IPS-18c (cell line): ENCODE results near the gene SPEG.

ENCODE experiments used
- H3K4me3 ChIP-seq: 2 replicates; pipeline ENCODE4 v1.7.0; 2013; ENCODE audit warnings: low read depth, mild to moderate bottlenecking, low read length, moderate library complexity; ENCODE audit not compliant: insufficient read depth
- H3K9me3 ChIP-seq: one replicate; pipeline ENCODE4 v1.6.1; 2013; ENCODE audit warnings: mild to moderate bottlenecking, low read length, moderate library complexity; ENCODE audit not compliant: control insufficient read depth, insufficient read depth

Gene SPEG

DNA sequence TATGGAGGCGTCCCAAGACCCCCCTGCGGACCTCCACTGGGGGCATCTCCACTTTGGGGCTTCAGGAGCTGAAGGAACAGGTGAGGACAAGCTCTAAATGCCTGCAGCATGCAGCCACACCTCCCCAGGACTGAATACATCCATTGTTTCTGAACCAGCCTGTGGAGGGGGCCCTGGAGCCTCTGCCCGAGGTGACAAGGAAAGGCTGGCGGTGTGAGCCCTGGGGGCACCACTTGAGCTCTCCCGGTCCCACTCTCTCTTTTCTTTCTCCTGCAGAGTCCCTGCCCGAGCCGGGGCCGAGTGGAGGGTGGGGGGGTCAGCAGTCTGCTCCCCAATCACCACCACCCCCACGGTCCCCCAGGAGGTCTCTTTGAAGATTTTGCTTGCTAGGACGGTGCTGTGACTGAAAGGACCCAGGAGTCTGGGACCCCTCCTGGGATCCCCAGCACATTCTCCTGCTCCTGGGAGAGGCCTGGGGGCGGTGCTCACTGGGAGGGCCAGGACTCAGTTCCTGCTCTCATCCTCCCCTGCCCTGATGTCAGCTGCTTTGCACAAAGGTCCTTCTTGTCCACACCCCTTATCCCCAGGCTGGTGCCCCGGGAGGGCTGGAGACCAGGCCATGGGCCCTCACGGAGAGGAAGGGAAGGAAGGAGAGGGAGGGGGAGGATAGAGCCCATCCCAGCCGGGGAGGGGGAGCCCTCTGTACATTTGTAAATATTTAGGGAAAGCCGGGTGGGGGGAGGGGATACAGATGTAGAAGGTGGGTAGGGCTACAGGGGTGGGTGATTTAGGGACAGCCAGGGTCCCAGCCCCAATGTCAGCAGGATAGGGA lies 103.2 kb downstream of the SPEG start:
- Histone ChIP-seq H3K9me3 (no peaks in the 10 kb centered on the region), H3K4me3 (no peak overlapping the region)

GRCh38 chr2:219538504-219538951 lies 103.9 kb downstream of the SPEG start:
- H3K4me3 ChIP-seq: no peak overlapping the region
- H3K9me3 ChIP-seq: no peaks in the 10 kb centered on the region

DNA sequence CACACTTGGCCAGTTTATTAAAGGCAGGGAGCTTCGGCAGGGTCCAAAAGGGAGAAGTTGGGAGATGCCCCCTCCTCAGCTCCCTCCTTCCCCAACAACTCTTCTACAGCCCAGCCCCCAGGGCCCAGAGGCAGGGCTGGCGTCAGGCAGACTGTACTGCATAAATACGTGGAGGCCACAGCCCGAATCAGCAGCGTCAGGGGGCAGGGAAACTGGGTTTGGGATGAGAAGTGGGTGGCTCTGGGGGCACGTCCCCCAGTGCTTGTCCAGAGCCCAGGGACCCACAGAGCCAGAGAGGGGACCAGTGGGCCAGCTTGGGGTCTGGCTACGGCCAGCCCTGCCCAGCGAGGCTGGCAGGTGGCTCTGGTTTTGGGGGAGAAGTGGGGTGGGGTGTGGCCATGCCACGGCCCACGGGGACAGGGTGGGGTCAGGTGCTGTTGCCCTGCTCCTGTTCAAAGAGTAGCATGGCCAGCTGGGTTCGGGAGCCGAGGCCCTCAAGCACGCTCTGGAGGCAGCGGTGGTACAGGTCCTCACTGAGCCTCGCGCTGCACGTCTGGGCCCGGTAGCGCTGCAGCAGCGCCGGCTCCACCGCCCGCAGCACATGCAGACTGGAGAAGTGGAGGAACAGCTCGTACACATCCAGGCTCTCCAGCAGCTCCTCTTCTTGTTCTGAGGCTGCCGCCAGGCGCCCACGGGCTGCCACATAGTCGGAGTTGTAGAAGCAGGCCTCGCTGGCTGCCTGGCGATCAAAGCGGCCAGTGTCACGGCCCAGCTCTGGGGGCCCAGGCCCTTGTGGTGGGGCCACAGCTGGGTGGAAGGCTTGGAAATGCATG lies 104.5 kb downstream of the SPEG start:
- H3K4me3 ChIP-seq: no peak overlapping the region

DNA sequence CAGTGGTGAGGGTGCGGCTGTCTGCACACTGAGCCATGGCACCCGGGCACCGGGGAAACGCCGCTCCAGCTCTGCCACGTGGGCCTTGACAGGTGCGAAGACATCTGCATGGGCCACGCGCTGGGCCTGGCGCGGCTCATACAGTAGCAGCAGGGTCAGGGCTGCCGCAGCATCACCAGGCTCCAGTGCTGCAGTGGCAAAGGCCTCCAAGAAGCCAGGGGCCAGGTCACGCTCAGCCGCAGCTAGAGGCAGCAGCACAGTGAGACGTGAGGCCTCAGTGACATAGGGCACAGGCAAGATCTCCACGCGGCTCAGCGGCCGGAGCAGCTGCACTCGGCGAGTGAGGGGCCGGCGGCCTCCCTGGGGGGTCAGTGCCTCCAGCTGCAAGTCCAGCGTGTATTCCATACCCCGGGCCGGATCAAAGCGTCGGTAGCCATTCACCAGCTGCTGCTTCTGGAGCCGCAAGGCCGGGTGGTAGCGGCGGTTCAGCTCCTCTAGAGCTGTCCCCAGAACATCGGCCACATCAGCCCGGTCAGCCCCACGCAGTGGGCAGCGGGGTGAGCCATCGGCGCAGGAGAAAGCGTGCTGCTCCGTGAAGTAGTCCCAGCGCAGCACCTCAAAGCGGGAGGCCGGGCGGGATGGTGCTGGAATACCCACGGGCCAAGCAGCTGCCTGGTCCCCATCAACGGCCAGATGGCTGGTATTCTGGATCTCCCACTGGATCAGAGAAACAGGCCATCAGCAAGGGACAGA lies 105.5 kb downstream of the SPEG start:
- Histone ChIP-seq H3K9me3 (no peaks in the 10 kb centered on the region), H3K4me3 (no peak overlapping the region)

More for the DNA sequence above, 104.5 kb downstream of the SPEG start:
- H3K9me3 ChIP-seq: no peaks in the 10 kb centered on the region

GRCh38 chr2:219540784-219541504 lies 106.3 kb downstream of the SPEG start:
- H3K4me3 ChIP-seq: no peak overlapping the region
- H3K9me3 ChIP-seq: no peaks in the 10 kb centered on the region

GRCh38 chr2:219541611-219542180 lies 107.1 kb downstream of the SPEG start:
- no peaks in the 10 kb centered on the region for H3K9me3 ChIP-seq
- peak overlapping the region; percentile 87 for H3K4me3 ChIP-seq

- Histone ChIP-seq H3K4me3 (peak overlapping the region; percentile 87), H3K9me3 (no peaks in the 10 kb centered on the region)
Measured at GRCh38 chr2:219542931-219543595, 108.4 kb downstream of the SPEG start.

- H3K9me3 ChIP-seq: no peaks in the 10 kb centered on the region
- H3K4me3 ChIP-seq: peak within 1 kb of the TSS; percentile 87
Measured at GRCh38 chr2:219543596-219544358, 109.1 kb downstream of the SPEG start, which contains the start of the genes CHPF and TMEM198. Gene CHPF, minus strand, starts transcription at chr2:219543809. Its CDS starts 271 bp downstream, at chr2:219543538. Gene TMEM198, plus strand, starts transcription at chr2:219544028. Its CDS starts 700 bp downstream, at chr2:219544728.

DNA sequence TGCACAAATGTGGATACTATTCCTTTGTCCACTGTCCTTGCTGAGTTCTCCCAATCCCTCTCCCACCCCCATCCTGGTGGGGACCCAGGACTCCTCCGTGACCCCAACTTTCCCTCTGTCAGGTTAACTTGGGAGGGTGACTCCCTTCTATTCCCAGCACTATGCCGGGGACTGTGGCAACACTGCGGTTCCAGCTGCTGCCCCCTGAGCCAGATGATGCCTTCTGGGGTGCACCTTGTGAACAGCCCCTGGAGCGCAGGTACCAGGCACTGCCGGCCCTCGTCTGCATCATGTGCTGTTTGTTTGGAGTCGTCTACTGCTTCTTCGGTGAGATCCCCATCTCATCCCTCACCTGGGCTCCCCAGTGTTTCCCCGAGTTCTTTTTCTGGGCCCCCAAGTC lies 109.9 kb downstream of the SPEG start:
- Histone ChIP-seq H3K4me3 (peak overlapping the region; percentile 87; the same call in 1 of the 2 replicates), H3K9me3 (no peaks in the 10 kb centered on the region)

DNA sequence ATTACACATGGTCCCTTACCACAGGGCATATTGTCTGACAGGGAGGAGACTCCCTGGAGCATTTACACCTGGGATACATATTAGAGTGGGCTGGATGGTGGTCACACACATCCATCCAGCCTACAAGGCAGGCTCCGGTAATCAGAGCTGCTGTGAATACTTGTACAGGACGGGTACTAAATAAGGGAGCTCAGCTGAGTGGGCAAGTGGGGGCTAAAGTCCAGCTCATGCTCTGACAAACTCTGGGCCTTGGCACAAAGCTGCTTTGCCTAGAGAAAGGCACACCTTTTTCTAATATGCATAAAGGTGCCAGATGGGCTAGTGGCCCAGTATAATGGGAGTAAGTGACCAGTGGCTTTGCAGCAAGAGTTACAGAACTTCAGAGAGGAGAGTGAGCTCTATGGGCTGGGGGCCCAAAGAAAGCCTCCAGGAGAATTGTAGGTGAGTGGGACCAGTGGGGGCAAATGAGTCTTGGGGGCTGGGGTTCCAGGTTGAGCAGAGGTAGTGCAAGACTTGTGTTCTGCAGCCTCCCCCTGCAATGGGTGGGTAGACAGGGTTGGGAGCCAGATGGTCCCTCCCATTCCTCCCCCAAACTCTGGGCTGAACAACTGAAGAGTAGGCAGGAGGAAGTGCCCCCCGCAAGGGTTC lies 110.8 kb downstream of the SPEG start:
- Histone ChIP-seq H3K9me3 (no peaks in the 10 kb centered on the region), H3K4me3 (no peak overlapping the region)

GRCh38 chr2:219545943-219546352 lies 111.3 kb downstream of the SPEG start:
- no peak overlapping the region for H3K4me3 ChIP-seq
- no peaks in the 10 kb centered on the region for H3K9me3 ChIP-seq

- no peaks in the 10 kb centered on the region for H3K9me3 ChIP-seq
- no peak overlapping the region for H3K4me3 ChIP-seq
Measured at GRCh38 chr2:219547621-219548020, 113.0 kb downstream of the SPEG start.
